ENCODE measurements around the gene SUPT4H1. TPM values are rescaled to one million over a fixed set of nuclear protein-coding genes. Genes with fewer than 3 reads are reported as not detected.

Gene SUPT4H1
- total RNA-seq, 1 experiment from 2014 or later, result 100.0 TPM

GRCh38 chr17:58352596-58353388, 791 bp upstream of the SUPT4H1 start:
- TSS peak; percentile 90 for BruUV-seq (replicated peaks)
- peak overlapping the region; percentile 63 for H3K27ac ChIP-seq (ENCODE audit: low read length)
- H2AFZ ChIP-seq (ENCODE audit: low read length), result peak overlapping the region; percentile 82
- H3K4me2 ChIP-seq (ENCODE audit: low read length), result peak overlapping the region; percentile 94
- H3K9me3 ChIP-seq (ENCODE audit: low read length), result no peaks in the 10 kb centered on the region
- no peaks in the 10 kb centered on the region for H3F3A ChIP-seq (ENCODE audit: low read length, unreplicated experiment)
- H3K4me3 ChIP-seq (ENCODE audit: low read length), result peak overlapping the region; percentile 97
- TF ChIP-seq EZH2 (IDR thresholded peaks at IDR 0.05; ENCODE audit: low read length, unreplicated experiment) (no peak), CTCF (conservative IDR thresholded peaks at IDR 0.05; ENCODE audit: low read depth, low read length) (no peak), EZH2phosphoT487 (IDR thresholded peaks at IDR 0.05; ENCODE audit: borderline replicate concordance, low read length) (no peak)
- intact Hi-C loops (cut with micrococcal nuclease), result loop anchor here (1.0 to 10.0 kb wide), 5 partner anchors 28 to 162 kb away; partner anchors contain the start of genes MTMR4 and RNF43
- POLR2A ChIA-PET (ENCODE audit: unreplicated experiment), result interaction anchor here (0.5 to 1.9 kb wide), 10 partner anchors 10 to 1757 kb away, joined by 3 to 34 read pairs (median 3); partner anchors contain the start of genes RNF43 and VEZF1
- H3K4me1 ChIP-seq (ENCODE audit: insufficient read depth, low read length), result peaks cover 15% of the 10 kb centered on the region
- H3K36me3 ChIP-seq (ENCODE audit: low read depth, low read length), result peaks cover 20% of the 10 kb centered on the region
- no peaks in the 10 kb centered on the region for H3K27me3 ChIP-seq (ENCODE audit: low read length)
- CTCF ChIA-PET, result interaction anchor here (0.6 to 2.4 kb wide), 5 partner anchors 35 to 67 kb away, joined by 3 to 41 read pairs (median 11); partner anchors contain the start of gene RNF43
- peak; percentile 56 for ATAC-seq
- H4K20me1 ChIP-seq (ENCODE audit: low read length), result no peaks in the 10 kb centered on the region
- H3K79me2 ChIP-seq (ENCODE audit: low read length), result peaks cover 15% of the 10 kb centered on the region
- no peaks in the 10 kb centered on the region for H3K9me2 ChIP-seq (replicated peaks; ENCODE audit: low read length)
- peak; percentile 11 for DNase-seq
- peak overlapping the region; percentile 94 for H3K9ac ChIP-seq (ENCODE audit: low read length)

GRCh38 chr17:58351182-58351581, 819 bp downstream of the SUPT4H1 start:
- no peaks in the 10 kb centered on the region for H3K9me2 ChIP-seq (replicated peaks; ENCODE audit: low read length)
- ATAC-seq (no peak), DNase-seq (no peak)
- H3K79me2 ChIP-seq (ENCODE audit: low read length), result peaks cover 15% of the 10 kb centered on the region
- H3K4me1 ChIP-seq (ENCODE audit: insufficient read depth, low read length), result peaks cover 15% of the 10 kb centered on the region
- peaks cover 36% of the 10 kb centered on the region for H3K36me3 ChIP-seq (ENCODE audit: low read depth, low read length)
- BruUV-seq (replicated peaks), result no TSS peak
- H3F3A ChIP-seq (ENCODE audit: low read length, unreplicated experiment), result no peaks in the 10 kb centered on the region
- ChIA-PET POLR2A (ENCODE audit: unreplicated experiment) (interaction anchor here (1.5 kb wide), 1 partner anchor 33 kb away, joined by 10 read pairs; no protein-coding TSS in a partner anchor), CTCF (interaction anchor here (0.7 to 2.4 kb wide), 3 partner anchors 34 to 164 kb away, joined by 8 to 41 read pairs (median 17); partner anchors contain the start of gene RNF43)
- H3K9ac ChIP-seq (ENCODE audit: low read length), result peak overlapping the region; percentile 94
- TF ChIP-seq EZH2 (IDR thresholded peaks at IDR 0.05; ENCODE audit: low read length, unreplicated experiment), result no peak
- no peak for TF ChIP-seq CTCF (conservative IDR thresholded peaks at IDR 0.05; ENCODE audit: low read depth, low read length)
- TF ChIP-seq EZH2phosphoT487 (IDR thresholded peaks at IDR 0.05; ENCODE audit: borderline replicate concordance, low read length), result no peak
- no peaks in the 10 kb centered on the region for H3K27me3 ChIP-seq (ENCODE audit: low read length)
- H2AFZ ChIP-seq (ENCODE audit: low read length), result no peak overlapping the region
- H4K20me1 ChIP-seq (ENCODE audit: low read length), result no peaks in the 10 kb centered on the region
- no peak overlapping the region for H3K27ac ChIP-seq (ENCODE audit: low read length)
- peak overlapping the region; percentile 94 for H3K4me2 ChIP-seq (ENCODE audit: low read length)
- H3K9me3 ChIP-seq (ENCODE audit: low read length), result no peaks in the 10 kb centered on the region
- intact Hi-C loops (cut with micrococcal nuclease), result loop anchor here (10.0 kb wide), 1 partner anchor 164 kb away; the partner anchor contains the start of gene MTMR4
- H3K4me3 ChIP-seq (ENCODE audit: low read length), result peak overlapping the region; percentile 97

Data from PC-3 (cell line).